ENCODE measurements around the gene OR10A5.
A peak's percentile ranks its signal among the peaks of the same experiment; 100 is the strongest.

- peak in 1 of 3 experiments; percentile 4 for TF ChIP-seq CTCF (optimal IDR thresholded peaks at IDR 0.05 in 1 of 3, IDR thresholded peaks at IDR 0.05 in 1 of 3, conservative IDR thresholded peaks at IDR 0.05 in 1 of 3; ENCODE audit: extremely low read depth in 1 of 3, insufficient read depth in 2 of 3, low read length in 3 of 3)
- no peak for TF ChIP-seq EZH2 (IDR thresholded peaks at IDR 0.05; ENCODE audit: low read length)
These were observed 27.8 kb upstream of the OR10A5 start for GRCh38 chr11:6817694-6818093.

All from keratinocyte (primary cell).